WTC11 (cell line): ENCODE measurements around the gene HDX.

Source experiments
- CTCF ChIP-seq: fragments of 200-600 bp; IDR thresholded peaks from 2 replicates; pipeline ENCODE4 v1.8.0; 2022; ENCODE audit warnings: antibody characterized with exemption
- FOXJ3 ChIP-seq: sonication (generic); formaldehyde crosslinking; IDR thresholded peaks from 2 replicates; pipeline ENCODE4 v1.9.0; 2021; ENCODE audit warnings: missing genetic modification reagents, mild to moderate bottlenecking, borderline replicate concordance
- FOXP1 ChIP-seq: sonication (generic); formaldehyde crosslinking; IDR thresholded peaks from 2 replicates; pipeline ENCODE4 v1.8.0; 2022; ENCODE audit warnings: missing genetic modification reagents, mild to moderate bottlenecking, moderate library complexity, borderline replicate concordance
- GABPB1 ChIP-seq: sonication (generic); formaldehyde crosslinking; IDR thresholded peaks from 2 replicates; pipeline ENCODE4 v1.8.1; 2023; ENCODE audit warnings: mild to moderate bottlenecking, missing genetic modification reagents
- NFYB ChIP-seq: sonication (generic); formaldehyde crosslinking; conservative IDR thresholded peaks from 2 replicates; pipeline ENCODE4 v1.8.0; 2022; ENCODE audit warnings: low read depth, missing genetic modification reagents
- SP1 ChIP-seq: sonication (generic); formaldehyde crosslinking; conservative IDR thresholded peaks from 2 replicates; pipeline ENCODE4 v1.8.1; 2022; ENCODE audit warnings: missing genetic modification reagents
- TCF7 ChIP-seq: sonication (generic); formaldehyde crosslinking; IDR thresholded peaks from 2 replicates; pipeline ENCODE4 v1.8.0; 2022; ENCODE audit warnings: mild to moderate bottlenecking, low read depth, missing genetic modification reagents, moderate library complexity
- ZNF671 ChIP-seq: fragments of 250-450 bp; sonication (Bioruptor Pico); IDR thresholded peaks from 2 replicates; pipeline ENCODE4 v1.8.0; 2021; ENCODE audit warnings: mild to moderate bottlenecking

- TF ChIP-seq CTCF (no peak), NFYB (CRISPR knock-in tag) (no peak), ZNF671 (CRISPR knock-in tag) (no peak), SP1 (CRISPR knock-in tag) (no peak), TCF7 (CRISPR knock-in tag) (no peak), GABPB1 (CRISPR knock-in tag) (no peak), FOXP1 (no peak), FOXJ3 (CRISPR knock-in tag) (no peak)
Observed at GRCh38 chrX:84320023-84320422, 182.2 kb downstream of the HDX start.
